ENCODE results near the gene TMEM39B.
"Not testable (repeated sequence)": the region's sequence is repeated elsewhere in the genome, so short reads cannot be mapped to it uniquely, and the experiment has no call there.

Gene TMEM39B

DNA sequence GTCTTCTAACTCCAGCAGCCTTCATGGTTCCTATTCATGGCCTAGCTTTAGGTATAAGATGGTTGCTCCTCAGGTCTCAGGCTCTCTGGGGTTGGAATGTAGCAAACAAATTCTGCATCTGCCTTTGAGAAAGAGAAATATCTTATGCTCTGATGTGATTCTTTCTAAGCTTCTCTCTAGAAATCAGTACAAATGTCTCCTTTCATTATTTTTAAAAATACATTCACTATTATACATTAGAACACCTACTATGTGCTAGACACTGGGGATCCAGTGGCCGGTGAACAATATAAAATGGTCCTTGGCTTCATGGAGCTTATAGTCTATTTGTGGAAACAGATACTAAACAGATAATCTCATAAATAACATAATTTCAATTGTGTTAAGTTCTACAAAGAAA is 16.1 kb upstream of the TMEM39B start:
- Mint-ChIP-seq H3K4me1 (no peaks in the 10 kb centered on the region), H3K4me3 (no peak overlapping the region), H3K27ac (peak overlapping the region; percentile 48), H3K9me3 (no peaks in the 10 kb centered on the region), H3K36me3 (peaks cover 51% of the 10 kb centered on the region)
- ATAC-seq: no peak
- DNase-seq (ENCODE audit: low spot score in 2 of 2): no peak

DNA sequence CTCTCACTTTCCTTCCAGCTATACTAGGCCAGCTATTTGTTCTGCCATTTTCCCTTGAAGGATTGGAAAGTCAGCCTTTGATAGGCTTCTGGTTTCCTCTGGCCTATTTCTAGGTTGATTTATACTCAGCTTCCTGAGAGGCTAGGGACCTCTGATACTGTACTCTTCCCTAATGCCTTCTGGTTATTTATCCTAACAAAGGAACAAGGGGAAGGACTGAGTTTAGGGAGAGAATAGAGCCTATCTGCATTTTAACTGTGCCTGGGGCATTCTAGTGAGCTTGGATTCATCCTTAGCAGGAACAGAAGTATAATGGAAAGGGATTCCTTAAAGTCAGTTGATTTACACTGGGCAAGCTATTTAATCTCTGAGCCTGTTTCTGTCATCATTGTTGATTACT is 11.8 kb upstream of the TMEM39B start:
- no peak for ATAC-seq
- Mint-ChIP-seq H3K36me3 (peaks cover 75% of the 10 kb centered on the region), H3K27ac (peak overlapping the region; percentile 79), H3K4me3 (no peak overlapping the region), H3K4me1 (no peaks in the 10 kb centered on the region), H3K9me3 (no peaks in the 10 kb centered on the region)
- DNase-seq (ENCODE audit: low spot score in 2 of 2): no peak

DNA sequence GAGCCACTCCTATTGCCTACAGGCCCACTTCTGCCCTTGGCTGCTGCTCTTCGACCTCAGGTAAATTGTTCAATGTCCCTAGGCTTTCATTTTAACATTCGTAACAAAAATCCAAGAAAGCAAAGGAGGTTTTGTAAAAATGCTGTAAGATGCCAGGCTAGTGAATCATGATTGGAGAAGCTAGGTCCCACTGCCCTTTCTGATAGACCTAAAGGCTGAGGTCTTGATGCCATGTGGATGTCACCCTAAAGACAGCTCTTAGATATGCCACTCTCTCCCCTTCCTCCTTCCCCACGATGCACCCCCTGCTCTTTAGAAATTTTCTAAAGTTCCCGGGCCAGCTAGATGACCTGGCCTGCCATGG is 9.9 kb upstream of the TMEM39B start:
- Mint-ChIP-seq H3K4me1 (no peaks in the 10 kb centered on the region), H3K4me3 (no peak overlapping the region), H3K27ac (peak overlapping the region; percentile 81), H3K36me3 (peaks cover 75% of the 10 kb centered on the region), H3K9me3 (no peaks in the 10 kb centered on the region)
- DNase-seq (ENCODE audit: low spot score in 2 of 2) (no peak), ATAC-seq (no peak)

DNA sequence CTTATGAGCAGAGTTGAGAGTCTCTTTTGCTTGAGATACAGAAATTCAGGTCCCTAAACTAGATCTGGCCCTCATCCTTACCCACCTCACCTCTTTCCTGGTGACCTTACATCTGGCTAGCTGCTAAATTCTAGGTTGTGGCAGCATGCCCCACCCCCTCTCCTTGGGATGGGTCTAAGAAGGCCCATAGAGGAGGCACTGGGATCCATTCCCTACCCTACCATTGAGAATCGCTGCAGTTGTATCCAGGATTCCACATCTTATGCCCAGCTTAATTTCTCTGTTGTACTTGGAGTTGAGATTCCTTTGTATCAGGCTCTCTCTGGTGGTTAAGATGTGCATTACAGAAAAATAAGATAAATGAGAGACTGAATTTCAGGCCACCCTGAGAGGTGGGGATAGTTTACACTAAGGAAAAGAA is 9.5 kb upstream of the TMEM39B start:
- Mint-ChIP-seq H3K4me3 (no peak overlapping the region), H3K4me1 (no peaks in the 10 kb centered on the region), H3K36me3 (peaks cover 70% of the 10 kb centered on the region), H3K27ac (peak overlapping the region; percentile 81), H3K9me3 (no peaks in the 10 kb centered on the region)
- peak; percentile 47 for ATAC-seq
- no peak for DNase-seq (ENCODE audit: low spot score in 2 of 2)

DNA sequence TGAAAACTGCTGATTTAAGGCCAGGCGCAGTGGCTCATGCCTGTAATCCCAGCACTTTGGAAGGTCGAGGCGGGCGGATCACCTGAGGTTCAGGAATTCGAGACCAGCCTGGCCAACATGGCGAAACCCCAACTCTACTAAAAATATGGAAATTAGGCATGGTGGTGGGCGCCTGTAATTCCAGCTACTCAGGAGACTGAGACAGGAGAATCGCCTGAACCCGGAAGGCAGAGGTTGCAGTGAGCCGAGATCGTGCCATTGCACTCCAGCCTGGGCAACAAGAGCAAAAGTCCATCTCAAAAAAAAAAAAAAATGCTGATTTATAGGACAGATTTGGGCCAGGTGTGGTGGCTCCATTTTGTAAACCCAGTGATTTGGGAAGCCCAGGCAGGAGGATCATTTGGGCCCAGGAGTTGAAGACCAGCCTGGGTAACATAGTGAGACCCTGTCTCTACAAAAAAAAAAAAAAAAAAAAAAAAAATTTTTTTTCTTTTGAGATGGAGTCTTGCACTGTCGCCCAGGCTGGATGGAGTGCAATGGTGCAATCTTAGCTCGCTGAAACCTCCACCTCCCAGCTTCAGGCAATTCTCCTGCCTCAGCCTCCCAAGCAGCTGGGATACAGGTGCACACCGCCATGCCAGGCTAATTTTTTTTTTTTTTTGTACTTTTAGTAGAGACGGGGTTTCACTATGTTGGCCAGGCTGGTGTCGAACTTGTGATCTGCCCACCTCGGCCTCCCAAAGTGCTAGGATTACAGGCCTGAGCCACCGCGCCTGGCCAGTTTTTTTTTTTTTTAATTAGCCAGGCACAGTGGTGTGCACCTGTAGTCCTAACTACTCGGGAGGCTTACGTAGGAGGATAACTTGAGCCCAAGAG is 6.9 kb upstream of the TMEM39B start:
- not testable (repeated sequence) for ATAC-seq; H3K27ac Mint-ChIP-seq; H3K9me3 Mint-ChIP-seq; H3K4me1 Mint-ChIP-seq; DNase-seq (ENCODE audit: low spot score in 2 of 2); H3K4me3 Mint-ChIP-seq
- peaks cover 52% of the 10 kb centered on the region for H3K36me3 Mint-ChIP-seq

DNA sequence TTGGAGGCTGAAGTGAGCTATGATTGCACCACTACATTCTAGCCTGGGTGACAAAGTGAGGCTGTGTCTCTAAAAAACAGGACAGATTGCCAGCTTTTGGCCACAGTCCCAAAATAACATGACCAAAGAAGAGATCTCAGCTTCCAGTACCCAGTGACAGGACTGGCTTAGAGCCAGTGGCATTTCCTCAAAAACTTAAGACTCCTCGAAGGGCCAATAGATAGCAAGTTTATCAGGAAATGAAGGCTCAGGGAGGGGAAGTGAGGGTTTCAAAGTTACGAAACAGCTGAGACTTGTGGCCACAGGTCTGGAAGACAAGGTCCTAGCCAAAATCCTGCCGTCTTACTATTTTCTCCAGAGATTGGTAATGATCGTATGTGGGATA is 6.3 kb upstream of the TMEM39B start:
- DNase-seq (ENCODE audit: low spot score in 2 of 2) (no peak), ATAC-seq (no peak)
- Mint-ChIP-seq H3K36me3 (peaks cover 46% of the 10 kb centered on the region), H3K4me3 (no peak overlapping the region), H3K27ac (no peak overlapping the region), H3K4me1 (peaks cover 6% of the 10 kb centered on the region), H3K9me3 (no peaks in the 10 kb centered on the region)

DNA sequence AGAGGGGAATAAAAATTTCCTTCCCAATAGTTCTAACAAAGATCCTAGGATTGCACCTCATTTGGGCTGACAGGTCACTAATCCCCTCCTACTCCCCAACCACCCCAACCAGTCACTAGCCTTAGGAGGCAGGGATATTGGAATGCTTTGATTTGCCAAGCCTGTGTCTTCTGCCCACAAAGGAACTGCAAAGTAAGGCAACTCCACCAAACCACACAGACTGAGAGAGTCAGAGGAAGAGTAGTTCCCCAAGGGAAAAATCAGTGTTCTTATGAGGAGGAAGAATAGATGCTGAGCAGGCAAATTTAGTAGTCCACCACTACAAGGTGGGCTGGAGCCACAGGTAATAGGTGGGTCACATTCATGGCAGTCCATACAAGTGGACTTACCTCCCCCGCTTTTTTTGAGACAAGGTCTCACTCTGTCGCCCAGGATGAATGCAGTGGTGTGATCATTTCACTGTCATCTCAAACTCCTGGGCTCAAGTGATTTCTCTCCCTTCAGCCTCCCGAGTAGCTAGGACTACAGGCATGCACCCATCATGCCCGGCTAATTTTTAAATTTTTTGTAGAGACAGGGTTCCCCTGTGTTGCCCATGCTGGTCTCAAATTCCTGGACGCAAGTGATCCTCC is 3.7 kb upstream of the TMEM39B start:
- Mint-ChIP-seq H3K27ac (peak overlapping the region; percentile 7), H3K9me3 (no peaks in the 10 kb centered on the region), H3K4me3 (no peak overlapping the region), H3K4me1 (peaks cover 27% of the 10 kb centered on the region), H3K36me3 (peaks cover 42% of the 10 kb centered on the region)
- ATAC-seq (no peak), DNase-seq (ENCODE audit: low spot score in 2 of 2) (no peak)

DNA sequence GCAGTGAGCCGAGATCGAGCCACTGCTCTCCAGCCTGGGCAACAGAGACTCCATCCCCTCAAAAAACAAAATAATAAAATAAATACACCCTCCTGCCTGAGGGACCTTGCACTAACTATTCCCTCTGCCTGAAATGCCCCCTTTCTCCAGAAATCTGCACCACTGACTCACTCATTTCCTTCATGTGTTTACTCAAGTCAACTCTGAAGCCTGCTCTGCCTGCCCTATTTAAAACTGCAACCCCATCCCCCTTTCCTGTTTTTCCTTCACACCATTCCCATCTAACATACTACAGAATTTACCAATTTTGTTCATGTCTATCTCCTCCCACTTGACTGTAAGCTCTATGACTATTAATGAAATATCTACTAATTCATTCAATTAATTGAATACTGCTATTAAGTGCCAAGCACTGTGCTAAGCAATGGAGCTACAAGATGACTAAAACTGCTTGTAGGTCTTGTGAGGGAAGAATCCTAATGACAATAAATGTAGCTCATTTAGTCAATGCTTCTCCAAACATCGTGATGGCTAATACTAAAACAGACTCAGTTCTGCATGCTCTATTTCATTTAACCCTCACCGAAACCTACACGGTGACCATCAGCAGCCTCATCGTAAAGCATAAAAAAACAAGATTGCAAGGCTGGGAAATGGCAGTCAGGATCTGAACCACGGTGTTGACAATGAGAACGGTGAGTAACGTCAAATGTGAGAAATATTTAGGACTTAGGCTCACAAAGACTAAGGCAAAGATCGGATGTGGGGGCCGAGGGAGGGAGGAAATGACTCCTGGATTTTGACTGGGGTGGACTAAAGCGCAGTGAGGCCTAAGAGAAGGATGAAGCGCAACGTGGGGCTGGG is 749 bp upstream of the TMEM39B start:
- peak; percentile 58 for ATAC-seq
- peaks cover 36% of the 10 kb centered on the region for H3K4me1 Mint-ChIP-seq
- peak overlapping the region; percentile 96 for H3K4me3 Mint-ChIP-seq

DNA sequence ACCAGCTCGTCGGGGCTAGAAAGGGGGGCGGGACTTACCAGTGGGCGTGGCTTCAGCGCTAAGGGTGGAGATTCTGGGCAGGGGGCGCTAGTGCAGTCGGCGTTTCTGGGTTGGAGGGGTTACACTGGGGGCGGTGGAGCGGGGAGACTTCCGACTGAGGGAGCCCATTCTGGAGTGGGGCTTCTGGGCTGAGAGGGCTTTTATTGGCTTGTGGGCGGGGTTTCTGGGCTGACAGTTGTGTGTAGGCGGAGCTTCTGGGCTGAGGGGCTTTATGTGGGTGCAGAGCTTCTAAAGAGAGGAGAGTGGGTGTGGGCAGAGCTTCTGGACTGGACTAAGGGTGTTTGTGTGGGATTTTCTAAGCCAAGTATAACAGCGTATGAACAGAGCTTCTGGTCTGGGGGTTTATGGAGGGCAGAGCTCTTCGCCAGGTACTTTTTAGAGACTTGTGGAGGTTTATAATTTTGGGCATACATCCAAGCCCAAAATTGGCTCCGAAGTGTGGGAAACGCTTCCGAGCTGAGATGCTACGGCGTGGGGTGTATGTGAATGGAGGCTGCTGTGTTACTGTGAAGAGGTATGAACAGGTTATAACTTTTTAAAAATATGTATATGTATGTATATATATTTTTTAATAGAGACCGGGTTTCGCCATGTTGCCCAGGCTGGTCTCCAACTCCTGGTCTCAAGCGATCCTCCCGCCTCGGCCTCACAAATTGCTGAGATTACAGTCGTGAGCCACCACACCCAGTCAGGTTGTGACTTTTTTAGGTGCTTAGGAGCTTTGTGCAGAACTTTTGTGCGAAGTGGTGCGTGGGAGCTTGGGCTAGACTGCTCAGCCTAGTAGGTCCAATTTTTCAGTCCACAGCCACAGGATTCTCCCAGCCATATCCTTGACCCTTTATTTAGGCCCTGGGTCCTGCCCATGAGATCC is 825 bp downstream of the TMEM39B start:
- Mint-ChIP-seq H3K4me1 (peaks cover 44% of the 10 kb centered on the region), H3K9me3 (no peaks in the 10 kb centered on the region), H3K36me3 (peaks cover 57% of the 10 kb centered on the region), H3K27ac (peak overlapping the region; percentile 95), H3K4me3 (peak overlapping the region; percentile 96)
- DNase-seq (ENCODE audit: low spot score in 2 of 2) (peak in 1 of 2 donors; percentile 96), ATAC-seq (peak; percentile 20)

More for the DNA sequence above, 749 bp upstream of the TMEM39B start:
- Mint-ChIP-seq H3K36me3 (peaks cover 50% of the 10 kb centered on the region), H3K27ac (peak overlapping the region; percentile 95), H3K9me3 (no peaks in the 10 kb centered on the region)
- no peak for DNase-seq (ENCODE audit: low spot score in 2 of 2)

DNA sequence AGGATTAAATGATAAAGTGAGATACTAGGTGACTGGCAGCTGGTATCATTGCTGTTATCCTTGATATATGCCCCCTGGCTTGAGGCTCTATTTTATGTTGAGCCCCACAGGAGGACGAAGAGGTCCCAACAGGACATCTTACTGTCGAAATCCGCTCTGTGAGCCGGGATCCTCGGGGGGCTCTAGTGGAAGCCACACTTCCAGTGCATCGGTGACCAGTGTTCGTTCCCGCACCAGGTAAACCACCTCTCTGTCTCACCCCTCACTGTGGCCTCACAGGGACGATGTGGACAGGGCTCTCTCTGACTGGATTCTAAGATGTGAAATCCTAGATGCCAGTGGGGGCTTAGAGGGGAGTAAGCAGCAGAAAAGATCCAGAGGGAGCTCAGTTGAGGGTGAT is 2.1 kb downstream of the TMEM39B start:
- Mint-ChIP-seq H3K27ac (peak overlapping the region; percentile 68), H3K4me1 (peaks cover 44% of the 10 kb centered on the region), H3K4me3 (peak overlapping the region; percentile 96), H3K9me3 (no peaks in the 10 kb centered on the region), H3K36me3 (peaks cover 69% of the 10 kb centered on the region)
- DNase-seq (ENCODE audit: low spot score in 2 of 2) (no peak), ATAC-seq (no peak)

DNA sequence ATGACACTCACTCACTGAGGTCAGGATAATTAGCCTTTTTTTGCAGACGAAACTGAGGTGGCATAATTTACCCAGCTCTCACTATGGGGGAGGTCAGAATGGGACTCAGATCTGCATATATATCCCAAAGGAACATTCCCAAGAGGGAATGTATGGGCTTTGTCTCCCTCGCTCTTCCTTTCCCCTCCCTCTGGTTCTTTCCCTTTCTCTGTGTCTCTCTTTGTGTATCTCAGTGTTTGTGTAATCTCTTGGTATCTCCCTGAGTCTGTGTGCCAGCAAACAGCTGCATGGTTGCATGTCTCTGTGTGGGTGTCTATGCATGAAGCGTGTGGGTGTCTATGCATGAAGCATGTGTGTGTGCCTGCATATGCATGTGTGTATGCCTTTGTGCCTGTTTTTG is 4.7 kb downstream of the TMEM39B start:
- Mint-ChIP-seq H3K4me3 (no peak overlapping the region), H3K36me3 (peaks cover 84% of the 10 kb centered on the region), H3K9me3 (no peaks in the 10 kb centered on the region), H3K4me1 (peaks cover 28% of the 10 kb centered on the region), H3K27ac (no peak overlapping the region)
- DNase-seq (ENCODE audit: low spot score in 2 of 2) (no peak), ATAC-seq (no peak)

DNA sequence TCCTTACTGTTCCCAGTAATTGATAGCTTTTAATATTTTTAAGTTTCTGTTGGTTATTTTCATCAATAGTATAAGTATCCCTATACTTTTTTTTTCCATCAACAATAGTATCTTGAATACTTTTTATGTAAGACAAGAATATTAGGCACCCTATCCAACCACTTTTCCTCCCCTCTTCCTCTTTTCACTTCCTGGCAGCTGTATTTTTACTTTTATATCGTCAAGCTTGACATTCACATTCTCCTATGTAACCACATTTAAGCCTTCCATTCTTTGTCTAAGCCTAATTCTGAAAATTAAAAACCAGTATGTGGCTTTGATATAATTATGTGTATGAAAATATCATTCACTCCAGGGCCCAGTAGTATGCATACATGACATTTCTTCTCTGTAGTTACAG is 9.3 kb downstream of the TMEM39B start:
- peaks cover 8% of the 10 kb centered on the region for H3K4me1 Mint-ChIP-seq
- DNase-seq (ENCODE audit: low spot score in 2 of 2) (no peak), ATAC-seq (no peak)
- H3K9me3 Mint-ChIP-seq: no peaks in the 10 kb centered on the region
- H3K4me3 Mint-ChIP-seq: no peak overlapping the region
- H3K36me3 Mint-ChIP-seq: peaks cover 97% of the 10 kb centered on the region
- no peak overlapping the region for H3K27ac Mint-ChIP-seq

DNA sequence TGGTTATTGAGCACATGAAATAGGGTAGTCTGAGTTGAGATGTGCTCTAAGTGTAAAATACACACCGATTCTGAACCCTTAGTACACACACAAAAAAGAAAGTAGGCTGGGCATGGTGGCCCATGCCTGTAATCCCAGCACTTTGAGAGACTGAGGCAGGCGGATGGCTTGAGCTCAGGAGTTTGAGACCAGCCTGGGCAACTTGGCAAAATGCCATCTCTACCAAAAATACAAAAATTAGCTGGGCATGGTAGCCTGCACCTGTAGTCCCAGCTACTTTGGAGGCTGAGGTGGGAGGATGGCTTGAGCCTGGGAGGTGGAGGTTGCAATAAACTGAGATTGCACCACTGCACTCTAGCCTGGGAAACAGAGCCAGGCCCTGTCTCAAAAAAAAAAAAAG is 13.6 kb downstream of the TMEM39B start:
- ATAC-seq; H3K4me3 Mint-ChIP-seq; H3K9me3 Mint-ChIP-seq; H3K27ac Mint-ChIP-seq; H3K4me1 Mint-ChIP-seq; DNase-seq (ENCODE audit: low spot score in 2 of 2): not testable (repeated sequence)
- H3K36me3 Mint-ChIP-seq: peaks cover 85% of the 10 kb centered on the region

DNA sequence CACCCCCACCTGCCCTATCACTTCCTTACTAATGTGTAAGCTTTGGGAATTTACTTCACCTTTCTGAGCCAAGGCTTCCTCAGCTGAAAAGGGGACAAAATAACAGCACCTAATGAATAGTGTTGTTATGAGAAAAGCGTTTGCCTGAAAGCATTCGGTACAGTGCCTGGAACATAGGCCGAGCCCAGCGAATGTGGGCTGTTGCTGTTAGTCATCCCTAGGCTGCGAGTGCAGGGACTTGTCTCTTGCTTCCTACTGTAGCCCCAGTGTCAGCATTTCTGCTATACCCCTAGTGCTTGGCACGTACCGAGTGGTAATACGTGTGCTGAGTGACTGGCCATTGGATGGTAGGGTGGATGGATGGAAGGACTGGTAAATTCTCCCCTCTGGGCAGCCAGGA is 18.4 kb downstream of the TMEM39B start:
- ATAC-seq (peak; percentile 21), DNase-seq (ENCODE audit: low spot score in 2 of 2) (no peak)
- Mint-ChIP-seq H3K27ac (no peak overlapping the region), H3K9me3 (no peaks in the 10 kb centered on the region), H3K36me3 (peaks cover 88% of the 10 kb centered on the region), H3K4me1 (no peaks in the 10 kb centered on the region), H3K4me3 (no peak overlapping the region)

All from stimulated activated effector memory CD8-positive, alpha-beta T cell treated with anti-CD3 and anti-CD28 coated beads, Interleukin-12 subunit alpha, Interleukin-12 subunit beta, amount 100 ng/mL, for 72 hours (primary cell).